GM18867 (cell line): ENCODE results near the gene MTCL1.

ENCODE experiments used
- ATAC-seq: cut with Tn5 transposase; IDR thresholded peaks from one replicate; pipeline ENCODE4 v1.9.1; 2021; ENCODE audit warnings: mild to moderate bottlenecking, moderate library complexity; ENCODE audit not compliant: unreplicated experiment

Gene MTCL1

GRCh38 chr18:8826971-8827370, 121.6 kb downstream of the MTCL1 start:
- ATAC-seq, result no peak

- ATAC-seq, result no peak
Observed at GRCh38 chr18:8828300-8828699, 122.9 kb downstream of the MTCL1 start.

- ATAC-seq, result no peak
Observed at GRCh38 chr18:8828798-8829197, 123.4 kb downstream of the MTCL1 start.

- ATAC-seq, result no peak
Observed at GRCh38 chr18:8830067-8831060, 125.0 kb downstream of the MTCL1 start.

- ATAC-seq, result no peak
Observed at GRCh38 chr18:8831112-8831511, 125.8 kb downstream of the MTCL1 start.

GRCh38 chr18:8831531-8831930, 126.2 kb downstream of the MTCL1 start:
- ATAC-seq, result no peak

GRCh38 chr18:8833480-8833879, 128.1 kb downstream of the MTCL1 start:
- ATAC-seq, result no peak

GRCh38 chr18:8834881-8835280, 129.5 kb downstream of the MTCL1 start:
- ATAC-seq, result no peak

GRCh38 chr18:8835521-8835953, 130.2 kb downstream of the MTCL1 start:
- no peak for ATAC-seq

GRCh38 chr18:8839281-8839680, 133.9 kb downstream of the MTCL1 start:
- ATAC-seq, result no peak

GRCh38 chr18:8841781-8842485, 136.6 kb downstream of the MTCL1 start:
- ATAC-seq, result no peak

GRCh38 chr18:8842506-8842905, 137.2 kb downstream of the MTCL1 start:
- ATAC-seq, result no peak

GRCh38 chr18:8843005-8843404, 137.6 kb downstream of the MTCL1 start:
- ATAC-seq, result no peak

- no peak for ATAC-seq
Observed at GRCh38 chr18:8844721-8845148, 139.4 kb downstream of the MTCL1 start.

GRCh38 chr18:8845506-8845905, 140.2 kb downstream of the MTCL1 start:
- no peak for ATAC-seq

GRCh38 chr18:8847066-8847755, 141.9 kb downstream of the MTCL1 start:
- ATAC-seq, result no peak

- no peak for ATAC-seq
Observed at GRCh38 chr18:8847900-8848299, 142.5 kb downstream of the MTCL1 start.

GRCh38 chr18:8848541-8848940, 143.2 kb downstream of the MTCL1 start:
- ATAC-seq, result no peak

GRCh38 chr18:8849696-8850095, 144.3 kb downstream of the MTCL1 start:
- no peak for ATAC-seq

GRCh38 chr18:8851659-8852058, 146.3 kb downstream of the MTCL1 start:
- no peak for ATAC-seq

GRCh38 chr18:8854550-8854949, 149.2 kb downstream of the MTCL1 start:
- ATAC-seq, result no peak
